NB4 (cell line): ENCODE data around the gene CFAP46.

Source experiments
- DNase-seq: peaks from one replicate; pipeline ENCODE4 v3.0.0; 2010; ENCODE audit warnings: low read depth
- H3K4me3 ChIP-seq: one replicate; pipeline ENCODE4 v1.5.1; 2011; ENCODE audit warnings: mild to moderate bottlenecking, low read depth, low read length, moderate library complexity
- CTCF ChIP-seq: IDR thresholded peaks from one replicate; pipeline ENCODE4 v1.5.1; 2012; ENCODE audit warnings: low read depth, low read length
- MYC ChIP-seq: IDR thresholded peaks from 2 replicates; pipeline ENCODE4 v1.6.1; 2011; ENCODE audit warnings: low read depth, low read length
- POLR2A ChIP-seq: IDR thresholded peaks from 2 replicates; pipeline ENCODE4 v1.6.1; 2011; ENCODE audit warnings: mild to moderate bottlenecking; ENCODE audit not compliant: insufficient read length; ENCODE audit errors: extremely low read depth
- TF ChIP-seq, protein P1 (sequence below): IDR thresholded peaks from 2 replicates; pipeline ENCODE4 v1.6.1; 2011; ENCODE audit warnings: low read depth, low read length

CFAP46 gene

GRCh38 chr10:132770061-132771021, 172.0 kb downstream of the CFAP46 start:
- DNase-seq, result no peak
- H3K4me3 ChIP-seq, result no peak overlapping the region
- no peak for TF ChIP-seq MYC
- TF ChIP-seq, protein P1, sequence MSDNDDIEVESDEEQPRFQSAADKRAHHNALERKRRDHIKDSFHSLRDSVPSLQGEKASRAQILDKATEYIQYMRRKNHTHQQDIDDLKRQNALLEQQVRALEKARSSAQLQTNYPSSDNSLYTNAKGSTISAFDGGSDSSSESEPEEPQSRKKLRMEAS, result no peak
- TF ChIP-seq CTCF, result no peak
- no peak for TF ChIP-seq POLR2A

DNA sequence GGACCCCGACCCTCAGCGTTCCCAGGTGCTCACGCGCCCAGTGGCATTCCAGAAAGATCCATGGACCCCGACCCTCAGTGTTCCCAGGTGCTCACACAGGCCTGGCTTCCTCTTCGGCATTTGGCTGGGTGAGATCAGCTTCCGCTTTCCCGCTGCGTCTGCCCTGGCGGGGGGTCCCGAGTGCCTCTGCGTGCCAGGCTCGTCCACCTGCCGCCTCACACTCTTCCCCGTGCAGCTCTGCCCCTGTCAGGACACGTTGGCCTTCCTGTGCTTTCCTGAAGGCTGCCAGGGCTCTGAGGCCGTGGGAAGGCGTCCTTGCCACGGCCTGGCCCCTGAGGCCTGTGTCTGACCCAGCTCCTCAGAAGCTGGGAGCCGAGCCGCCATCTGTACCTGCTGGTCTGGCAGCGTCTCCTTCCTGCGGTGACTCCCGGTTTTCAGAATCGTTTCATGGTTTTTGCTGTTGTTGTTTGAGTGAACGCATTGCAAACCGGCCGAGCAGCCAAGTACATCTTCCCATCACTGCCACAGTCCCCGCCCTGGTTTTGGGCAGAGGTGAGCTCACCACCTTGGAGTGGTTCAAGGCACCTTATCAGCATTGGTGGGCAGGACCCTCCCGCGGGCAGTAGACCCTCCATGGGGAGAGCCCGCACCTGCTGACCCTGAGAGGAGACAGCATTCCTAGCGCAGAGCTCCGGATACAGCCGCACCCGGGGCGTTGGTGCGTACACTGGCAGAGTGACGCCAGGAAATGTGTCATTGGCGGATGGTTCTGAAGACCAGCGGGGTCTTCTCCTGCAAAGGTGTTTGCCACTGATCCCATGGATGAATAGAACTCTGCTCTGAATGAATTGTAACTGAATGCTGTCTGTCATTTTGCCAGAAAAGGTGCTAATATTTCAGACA, 173.8 kb downstream of the CFAP46 start:
- no peak for DNase-seq
- TF ChIP-seq, protein P1, result no peak
- no peak for TF ChIP-seq POLR2A
- TF ChIP-seq MYC, result no peak
- TF ChIP-seq CTCF, result no peak
- H3K4me3 ChIP-seq, result no peak overlapping the region

GRCh38 chr10:132766291-132766690, 176.1 kb downstream of the CFAP46 start:
- TF ChIP-seq, protein P1, result no peak
- TF ChIP-seq POLR2A (no peak), MYC (no peak), CTCF (no peak)
- DNase-seq, result no peak
- H3K4me3 ChIP-seq, result no peak overlapping the region

DNA sequence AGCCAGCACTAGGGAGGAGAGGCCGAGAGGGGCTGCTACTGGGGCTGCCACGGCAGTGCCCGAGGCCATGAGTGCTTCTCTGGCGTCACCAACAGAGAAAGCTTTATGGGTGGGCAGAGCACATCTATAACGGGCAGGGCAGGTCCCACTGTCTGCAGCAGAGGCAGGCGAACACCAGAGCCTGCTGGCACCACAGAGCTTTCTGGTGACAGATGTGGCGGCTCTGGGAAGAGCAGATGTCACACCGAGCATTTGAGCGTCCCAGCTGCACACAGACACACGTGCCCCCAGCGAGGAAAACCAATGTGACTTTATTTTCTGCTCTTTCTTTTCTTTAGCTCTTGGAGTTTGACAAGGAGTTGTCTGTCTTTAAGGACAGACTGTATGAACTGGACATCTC, 176.9 kb downstream of the CFAP46 start:
- TF ChIP-seq CTCF, result no peak
- no peak for TF ChIP-seq POLR2A
- TF ChIP-seq, protein P1, result no peak
- no peak for TF ChIP-seq MYC
- DNase-seq, result no peak
- H3K4me3 ChIP-seq, result no peak overlapping the region

DNA sequence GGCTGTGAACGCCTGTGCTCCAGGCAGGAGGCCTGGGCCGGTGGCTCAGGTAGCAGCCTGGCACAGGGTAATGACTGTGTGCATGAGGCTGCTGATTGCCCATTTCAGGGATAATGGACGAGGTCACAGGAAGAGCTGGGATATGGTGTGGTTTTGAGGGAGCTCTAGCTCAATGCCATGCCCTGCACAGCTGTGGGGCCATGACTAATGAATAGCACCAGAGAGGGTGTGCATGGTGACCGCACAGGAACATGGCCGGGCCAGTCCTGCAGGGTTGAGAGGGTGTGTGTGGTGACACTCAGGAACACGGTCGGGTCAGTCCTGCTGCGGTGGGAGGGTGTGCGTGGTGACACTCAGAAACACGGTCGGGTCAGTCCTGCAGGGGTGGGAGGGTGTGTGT, 178.3 kb downstream of the CFAP46 start:
- no peak overlapping the region for H3K4me3 ChIP-seq
- no peak for DNase-seq
- TF ChIP-seq POLR2A, result no peak
- TF ChIP-seq, protein P1, result no peak
- no peak for TF ChIP-seq CTCF
- no peak for TF ChIP-seq MYC
